Adipocyte (in vitro differentiated cells): Measurements from ENCODE around the gene EXOC6B.
"Not testable (repeated sequence)": the region's sequence is repeated elsewhere in the genome, so short reads cannot be mapped to it uniquely, and the experiment has no call there.

Experiments used
- DNase-seq: peaks from one replicate; pipeline ENCODE4 v3.0.0-alpha.2; 2015; ENCODE audit warnings: low read depth
- H3K27me3 ChIP-seq: replicated peaks from 2 replicates; pipeline ENCODE4 v1.7.0; 2013; ENCODE audit warnings: mild to moderate bottlenecking, low read length, moderate library complexity; ENCODE audit not compliant: control insufficient read depth, insufficient read depth
- H3K36me3 ChIP-seq: 2 replicates; pipeline ENCODE4 v1.7.0; 2013; ENCODE audit warnings: low read length, mild to moderate bottlenecking, moderate library complexity; ENCODE audit not compliant: control insufficient read depth, insufficient read depth, severe bottlenecking
- H3K4me1 ChIP-seq: 2 replicates; pipeline ENCODE4 v1.7.0; 2013; ENCODE audit warnings: mild to moderate bottlenecking, low read length, moderate library complexity; ENCODE audit not compliant: control insufficient read depth, insufficient read depth
- H3K4me3 ChIP-seq: 2 replicates; pipeline ENCODE4 v1.7.0; 2013; ENCODE audit warnings: mild to moderate bottlenecking, low read length, moderate library complexity
- H3K9ac ChIP-seq: 2 replicates; pipeline ENCODE4 v1.7.0; 2013; ENCODE audit warnings: mild to moderate bottlenecking, low read length, moderate library complexity
- H3K9me3 ChIP-seq: 2 replicates; pipeline ENCODE4 v1.7.0; 2013; ENCODE audit warnings: mild to moderate bottlenecking, low read length, moderate library complexity; ENCODE audit not compliant: control insufficient read depth

EXOC6B gene

GRCh38 chr2:72427022-72427861 lies 398.6 kb downstream of the EXOC6B start:
- Histone ChIP-seq H3K9me3 (no peaks in the 10 kb centered on the region), H3K9ac (no peak overlapping the region)

DNA sequence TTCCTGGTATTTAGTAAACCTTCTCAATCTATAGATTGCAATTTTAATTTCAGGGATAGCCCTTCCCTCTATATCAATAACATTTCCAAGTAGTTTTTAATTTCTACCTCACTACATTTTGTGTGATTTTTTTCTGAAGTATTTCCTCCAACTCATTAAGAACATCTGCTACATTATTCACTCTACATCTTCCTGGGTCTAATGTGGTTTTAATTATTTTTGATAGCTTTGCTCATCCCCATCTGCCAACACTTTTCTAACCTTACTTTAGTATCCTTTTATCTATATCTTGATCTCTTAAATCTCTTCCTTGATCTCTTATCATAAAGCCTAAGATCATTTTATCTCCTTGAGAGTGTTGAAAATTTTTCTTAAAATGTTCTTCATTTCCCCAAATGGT lies 399.8 kb downstream of the EXOC6B start:
- DNase-seq: no peak
- Histone ChIP-seq H3K4me1 (peaks cover 25% of the 10 kb centered on the region), H3K9me3 (no peaks in the 10 kb centered on the region), H3K4me3 (no peak overlapping the region), H3K36me3 (no peaks in the 10 kb centered on the region), H3K9ac (no peak overlapping the region), H3K27me3 (no peaks in the 10 kb centered on the region)

More at GRCh38 chr2:72427022-72427861, 398.6 kb downstream of the EXOC6B start:
- Histone ChIP-seq H3K4me1 (peaks cover 25% of the 10 kb centered on the region), H3K36me3 (no peaks in the 10 kb centered on the region), H3K4me3 (no peak overlapping the region), H3K27me3 (no peaks in the 10 kb centered on the region)
- no peak for DNase-seq

- no peaks in the 10 kb centered on the region for H3K36me3 ChIP-seq
- peak; percentile 50 for DNase-seq
These were observed 402.1 kb downstream of the EXOC6B start for GRCh38 chr2:72423756-72424155.

DNA sequence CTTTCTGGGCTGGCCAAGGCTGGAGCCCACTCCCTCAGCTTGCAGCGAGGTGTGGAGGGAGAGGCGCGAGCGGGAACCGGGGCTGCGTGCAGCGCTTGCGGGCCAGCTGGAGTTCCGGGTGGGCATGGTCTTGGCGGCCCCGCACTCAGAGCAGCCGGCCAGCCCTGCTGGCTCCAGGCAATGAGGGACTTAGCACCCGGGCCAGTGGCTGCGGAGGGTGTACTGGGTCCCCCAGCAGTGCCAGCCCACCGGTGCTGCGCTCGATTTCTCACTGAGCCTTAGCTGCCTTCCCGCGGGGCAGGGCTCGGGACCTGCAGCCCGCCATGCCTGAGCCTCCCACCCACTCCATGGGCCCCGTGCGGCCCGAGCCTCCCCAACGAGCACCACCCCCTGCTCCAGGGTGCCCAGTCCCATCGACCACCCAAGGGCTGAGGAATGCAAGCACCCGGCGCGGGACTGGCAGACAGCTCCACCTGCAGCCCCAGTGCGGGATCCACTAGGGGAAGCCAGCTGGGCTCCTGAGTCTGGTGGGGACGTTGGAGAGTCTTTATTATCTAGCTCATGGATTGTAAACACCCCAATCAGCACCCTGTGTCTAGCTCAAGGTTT lies 404.0 kb downstream of the EXOC6B start:
- not testable (repeated sequence) for H3K27me3 ChIP-seq, H3K9ac ChIP-seq, H3K36me3 ChIP-seq, DNase-seq, H3K4me3 ChIP-seq, H3K9me3 ChIP-seq
- peaks cover 11% of the 10 kb centered on the region for H3K4me1 ChIP-seq

More at GRCh38 chr2:72423756-72424155, 402.1 kb downstream of the EXOC6B start:
- H3K9me3 ChIP-seq: peaks cover 4% of the 10 kb centered on the region
- H3K4me3 ChIP-seq: peak overlapping the region; percentile 56
- no peak overlapping the region for H3K9ac ChIP-seq
- H3K27me3 ChIP-seq: no peaks in the 10 kb centered on the region
- H3K4me1 ChIP-seq: peaks cover 16% of the 10 kb centered on the region

GRCh38 chr2:72415781-72416475 lies 409.9 kb downstream of the EXOC6B start:
- H3K36me3 ChIP-seq: no peaks in the 10 kb centered on the region
- peaks cover 24% of the 10 kb centered on the region for H3K4me1 ChIP-seq
- peaks cover 4% of the 10 kb centered on the region for H3K9me3 ChIP-seq
- no peak for DNase-seq
- no peak overlapping the region for H3K4me3 ChIP-seq
- no peaks in the 10 kb centered on the region for H3K27me3 ChIP-seq
- H3K9ac ChIP-seq: no peak overlapping the region

GRCh38 chr2:72415241-72415661 lies 410.6 kb downstream of the EXOC6B start:
- peak; percentile 66 for DNase-seq
- H3K9me3 ChIP-seq: peaks cover 4% of the 10 kb centered on the region
- H3K4me3 ChIP-seq: peak overlapping the region; percentile 19
- H3K4me1 ChIP-seq: peaks cover 24% of the 10 kb centered on the region
- H3K9ac ChIP-seq: no peak overlapping the region
- H3K27me3 ChIP-seq: no peaks in the 10 kb centered on the region
- no peaks in the 10 kb centered on the region for H3K36me3 ChIP-seq

- peak overlapping the region; percentile 19 for H3K4me3 ChIP-seq
- no peaks in the 10 kb centered on the region for H3K27me3 ChIP-seq
- peaks cover 24% of the 10 kb centered on the region for H3K4me1 ChIP-seq
- peak; percentile 52 for DNase-seq
- H3K9ac ChIP-seq: peak overlapping the region; percentile 30
- no peaks in the 10 kb centered on the region for H3K9me3 ChIP-seq
- H3K36me3 ChIP-seq: no peaks in the 10 kb centered on the region
These were observed 411.6 kb downstream of the EXOC6B start for GRCh38 chr2:72414137-72414760.

- H3K4me1 ChIP-seq: peaks cover 24% of the 10 kb centered on the region
- H3K9ac ChIP-seq: no peak overlapping the region
- no peaks in the 10 kb centered on the region for H3K36me3 ChIP-seq
- DNase-seq: no peak
- no peaks in the 10 kb centered on the region for H3K9me3 ChIP-seq
- no peak overlapping the region for H3K4me3 ChIP-seq
- H3K27me3 ChIP-seq: no peaks in the 10 kb centered on the region
These were observed 412.1 kb downstream of the EXOC6B start for GRCh38 chr2:72413716-72414115.

- Histone ChIP-seq H3K4me3 (no peak overlapping the region), H3K36me3 (no peaks in the 10 kb centered on the region), H3K9me3 (no peaks in the 10 kb centered on the region), H3K9ac (no peak overlapping the region), H3K27me3 (no peaks in the 10 kb centered on the region), H3K4me1 (peaks cover 24% of the 10 kb centered on the region)
- DNase-seq: no peak
These were observed 413.6 kb downstream of the EXOC6B start for GRCh38 chr2:72412214-72412613.

- Histone ChIP-seq H3K4me3 (no peak overlapping the region), H3K27me3 (no peaks in the 10 kb centered on the region), H3K4me1 (no peaks in the 10 kb centered on the region), H3K36me3 (no peaks in the 10 kb centered on the region), H3K9me3 (peaks cover 15% of the 10 kb centered on the region), H3K9ac (no peak overlapping the region)
- DNase-seq: no peak
These were observed 426.0 kb downstream of the EXOC6B start for GRCh38 chr2:72399879-72400278.

DNA sequence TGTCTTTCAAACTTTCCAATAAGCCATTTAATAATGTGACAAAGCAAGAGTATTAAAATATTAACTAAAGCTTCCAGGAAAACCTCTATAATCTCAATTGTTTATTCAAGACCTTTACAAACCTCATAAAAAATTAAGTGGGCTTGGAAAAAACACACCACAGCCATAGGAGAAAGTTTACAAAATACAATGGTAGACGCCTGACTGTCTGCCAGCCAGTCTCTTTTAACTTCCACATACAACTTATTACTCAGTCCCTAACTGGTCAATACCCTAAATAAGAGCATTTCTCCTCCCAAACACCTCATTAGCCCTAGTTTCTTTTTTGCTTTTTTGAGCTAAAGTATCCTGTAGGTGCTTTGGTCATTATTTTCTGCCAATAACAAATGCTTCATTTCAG lies 430.7 kb downstream of the EXOC6B start:
- Histone ChIP-seq H3K36me3 (no peaks in the 10 kb centered on the region), H3K27me3 (no peaks in the 10 kb centered on the region), H3K9me3 (peaks cover 16% of the 10 kb centered on the region), H3K9ac (no peak overlapping the region), H3K4me3 (no peak overlapping the region), H3K4me1 (peaks cover 6% of the 10 kb centered on the region)
- no peak for DNase-seq
